ENCODE measurements around the gene ANXA1.

- TF ChIP-seq, protein P1, sequence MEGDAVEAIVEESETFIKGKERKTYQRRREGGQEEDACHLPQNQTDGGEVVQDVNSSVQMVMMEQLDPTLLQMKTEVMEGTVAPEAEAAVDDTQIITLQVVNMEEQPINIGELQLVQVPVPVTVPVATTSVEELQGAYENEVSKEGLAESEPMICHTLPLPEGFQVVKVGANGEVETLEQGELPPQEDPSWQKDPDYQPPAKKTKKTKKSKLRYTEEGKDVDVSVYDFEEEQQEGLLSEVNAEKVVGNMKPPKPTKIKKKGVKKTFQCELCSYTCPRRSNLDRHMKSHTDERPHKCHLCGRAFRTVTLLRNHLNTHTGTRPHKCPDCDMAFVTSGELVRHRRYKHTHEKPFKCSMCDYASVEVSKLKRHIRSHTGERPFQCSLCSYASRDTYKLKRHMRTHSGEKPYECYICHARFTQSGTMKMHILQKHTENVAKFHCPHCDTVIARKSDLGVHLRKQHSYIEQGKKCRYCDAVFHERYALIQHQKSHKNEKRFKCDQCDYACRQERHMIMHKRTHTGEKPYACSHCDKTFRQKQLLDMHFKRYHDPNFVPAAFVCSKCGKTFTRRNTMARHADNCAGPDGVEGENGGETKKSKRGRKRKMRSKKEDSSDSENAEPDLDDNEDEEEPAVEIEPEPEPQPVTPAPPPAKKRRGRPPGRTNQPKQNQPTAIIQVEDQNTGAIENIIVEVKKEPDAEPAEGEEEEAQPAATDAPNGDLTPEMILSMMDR (IDR thresholded peaks at IDR 0.05; ENCODE audit: extremely low read depth in 1 of 2, insufficient read depth in 1 of 2, low read depth in 1 of 2, low read length in 2 of 2) = no peak
- no peak for TF ChIP-seq FOS (IDR thresholded peaks at IDR 0.05; ENCODE audit: borderline replicate concordance, insufficient read depth, low read length)
- no peak for TF ChIP-seq EZH2 (IDR thresholded peaks at IDR 0.05; ENCODE audit: borderline replicate concordance, low read depth, low read length, severe bottlenecking)
- no peak for TF ChIP-seq POLR2A (IDR thresholded peaks at IDR 0.05; ENCODE audit: low read depth, low read length)
- TF ChIP-seq POLR2AphosphoS5 (IDR thresholded peaks at IDR 0.05; ENCODE audit: insufficient read depth, low read depth, low read length) = no peak
- TF ChIP-seq MAX (IDR thresholded peaks at IDR 0.05; ENCODE audit: insufficient read depth, insufficient read length) = no peak
Measured at GRCh38 chr9:73206851-73207250, 55.2 kb downstream of the ANXA1 start.
